Measurements from ENCODE around the gene ARL15.

DNA sequence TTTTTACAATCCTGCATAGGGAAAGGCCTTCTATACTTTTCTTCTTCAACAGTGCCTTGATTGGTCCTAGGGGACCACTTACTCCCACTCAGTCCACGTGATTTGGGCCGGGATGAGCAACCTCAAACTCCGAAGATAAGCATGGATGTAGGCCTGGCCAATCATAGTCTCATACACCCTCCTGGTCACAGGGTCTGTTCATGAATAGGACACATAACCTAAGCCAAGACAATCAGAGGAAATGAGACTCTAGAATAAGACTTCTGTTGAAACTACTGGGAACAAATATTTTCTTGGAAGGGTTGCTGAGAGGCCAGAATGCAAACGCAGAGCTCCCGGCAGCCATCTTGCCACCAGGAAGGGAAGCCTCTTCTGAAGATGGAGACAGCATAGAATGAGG lies 68.1 kb downstream of the ARL15 start:
- TF ChIP-seq POLR2A (IDR thresholded peaks at IDR 0.05) (no peak), POLR2AphosphoS5 (IDR thresholded peaks at IDR 0.05) (no peak)

All from upper lobe of left lung (tissue), 4 donors.